Smooth muscle cell (in vitro differentiated cells): Measurements from ENCODE around the gene SEH1L. TPM values are rescaled to one million over a fixed set of nuclear protein-coding genes. Genes with fewer than 3 reads are reported as not detected.

Source experiments
- DNase-seq: peaks from one replicate; lab custom pipeline; 2025; ENCODE audit not compliant: unreplicated experiment; lab: John Stamatoyannopoulos, UW
- H2AFZ ChIP-seq: fragments of 200-600 bp; sonication (generic); 2 replicates; pipeline ENCODE4 v1.6.0; 2016; ENCODE audit warnings: antibody characterized with exemption, low read depth, mild to moderate bottlenecking
- H3F3A ChIP-seq: fragments of 200-600 bp; sonication (generic); 2 replicates; pipeline ENCODE4 v1.6.0; 2017; ENCODE audit warnings: antibody characterized with exemption, low read depth
- H3K27ac ChIP-seq: fragments of 200-600 bp; sonication (generic); 2 replicates; pipeline ENCODE4 v1.5.1; 2016; ENCODE audit warnings: low read depth, mild to moderate bottlenecking
- H3K27me3 ChIP-seq: fragments of 200-600 bp; sonication (generic); 2 replicates; pipeline ENCODE4 v1.6.1; 2016; ENCODE audit warnings: low read depth, mild to moderate bottlenecking
- H3K36me3 ChIP-seq: fragments of 200-600 bp; sonication (generic); 2 replicates; pipeline ENCODE4 v1.5.1; 2016; ENCODE audit warnings: low read depth
- H3K4me1 ChIP-seq: fragments of 200-600 bp; sonication (generic); 2 replicates; pipeline ENCODE4 v1.5.1; 2016; ENCODE audit warnings: low read depth
- H3K4me2 ChIP-seq: fragments of 200-600 bp; sonication (generic); 2 replicates; pipeline ENCODE4 v1.6.0; 2016; ENCODE audit warnings: mild to moderate bottlenecking
- H3K4me3 ChIP-seq: fragments of 200-600 bp; sonication (generic); 2 replicates; pipeline ENCODE4 v1.5.1; 2016; ENCODE audit warnings: mild to moderate bottlenecking
- H3K79me2 ChIP-seq: fragments of 200-600 bp; sonication (generic); 2 replicates; pipeline ENCODE4 v1.6.0; 2016; ENCODE audit warnings: low read depth, mild to moderate bottlenecking
- H3K9ac ChIP-seq: fragments of 200-600 bp; sonication (generic); 2 replicates; pipeline ENCODE4 v1.6.0; 2016; ENCODE audit warnings: low read depth
- H3K9me3 ChIP-seq: fragments of 200-600 bp; sonication (generic); replicated peaks from 2 replicates; pipeline ENCODE4 v1.5.1; 2016; ENCODE audit warnings: low read depth
- H4K20me1 ChIP-seq: fragments of 200-600 bp; sonication (generic); 2 replicates; pipeline ENCODE4 v1.6.0; 2016; ENCODE audit warnings: low read depth
- WGBS: methylation state at CpG from one replicate; pipeline ENCODE4 v1.1.7; 2016; ENCODE audit warnings: low lambda C conversion rate; 5-methylcytosine and 5-hydroxymethylcytosine counted together
- polyA plus RNA-seq: library from polyadenylated mRNA; unstranded; fragments of >200 nt; fragmentation: Nextera tagmentation; extraction: Ambion mirVana; gene quantifications from 2 replicates; pipeline ENCODE4 v1.2.1, GENCODE V29; 2016
- total RNA-seq: library from RNA; depleted of rRNA; stranded (reverse); fragments of >200 nt; gene quantifications from 2 replicates; pipeline ENCODE4 v1.2.3, GENCODE V29; 2014
- TF ChIP-seq, protein P1 (sequence below): fragments of 200-600 bp; sonication (generic); IDR thresholded peaks from 2 replicates; pipeline ENCODE4 v1.5.1; 2017; ENCODE audit warnings: borderline replicate concordance, mild to moderate bottlenecking, antibody characterized with exemption; ENCODE audit not compliant: insufficient read depth, poor library complexity, severe bottlenecking

The SEH1L gene
- total and polyA plus RNA-seq, 2 experiments from 2014 or later = 18.4 to 43.5 TPM

DNA sequence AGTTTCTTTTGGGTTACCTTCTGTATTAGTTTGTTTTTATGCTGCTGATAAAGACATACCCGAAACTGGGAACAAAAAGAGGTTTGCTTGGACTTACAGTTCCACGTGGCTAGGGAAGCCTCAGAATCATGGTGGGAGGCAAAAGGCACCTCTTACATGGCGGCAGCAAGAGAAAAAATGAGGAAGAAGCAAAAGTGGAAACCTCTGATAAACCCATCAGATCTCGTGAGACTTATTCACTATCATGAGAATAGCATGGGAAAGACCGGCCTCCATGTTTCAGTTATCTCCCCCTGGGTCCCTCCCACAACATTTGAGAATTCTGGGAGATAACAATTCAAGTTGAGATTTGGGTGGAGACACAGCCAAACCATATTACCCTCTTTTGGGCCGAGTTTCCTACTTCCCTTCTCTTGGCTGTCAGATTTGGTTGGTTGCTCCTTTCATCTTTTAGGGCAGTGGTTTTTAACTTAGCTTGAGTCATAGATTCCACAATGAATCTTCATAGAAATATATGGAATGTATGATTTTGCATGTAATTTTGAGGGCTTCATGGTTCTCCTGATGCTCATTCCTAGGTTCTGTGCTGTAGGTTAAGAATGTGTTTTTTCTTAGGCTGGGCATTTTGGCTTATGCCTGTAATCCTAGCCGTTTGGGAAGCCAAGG lies 87.6 kb downstream of the SEH1L start:
- TF ChIP-seq, protein P1, sequence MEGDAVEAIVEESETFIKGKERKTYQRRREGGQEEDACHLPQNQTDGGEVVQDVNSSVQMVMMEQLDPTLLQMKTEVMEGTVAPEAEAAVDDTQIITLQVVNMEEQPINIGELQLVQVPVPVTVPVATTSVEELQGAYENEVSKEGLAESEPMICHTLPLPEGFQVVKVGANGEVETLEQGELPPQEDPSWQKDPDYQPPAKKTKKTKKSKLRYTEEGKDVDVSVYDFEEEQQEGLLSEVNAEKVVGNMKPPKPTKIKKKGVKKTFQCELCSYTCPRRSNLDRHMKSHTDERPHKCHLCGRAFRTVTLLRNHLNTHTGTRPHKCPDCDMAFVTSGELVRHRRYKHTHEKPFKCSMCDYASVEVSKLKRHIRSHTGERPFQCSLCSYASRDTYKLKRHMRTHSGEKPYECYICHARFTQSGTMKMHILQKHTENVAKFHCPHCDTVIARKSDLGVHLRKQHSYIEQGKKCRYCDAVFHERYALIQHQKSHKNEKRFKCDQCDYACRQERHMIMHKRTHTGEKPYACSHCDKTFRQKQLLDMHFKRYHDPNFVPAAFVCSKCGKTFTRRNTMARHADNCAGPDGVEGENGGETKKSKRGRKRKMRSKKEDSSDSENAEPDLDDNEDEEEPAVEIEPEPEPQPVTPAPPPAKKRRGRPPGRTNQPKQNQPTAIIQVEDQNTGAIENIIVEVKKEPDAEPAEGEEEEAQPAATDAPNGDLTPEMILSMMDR = no peak
- Histone ChIP-seq H3K79me2 (no peaks in the 10 kb centered on the region), H3K27ac (no peak overlapping the region), H2AFZ (no peak overlapping the region), H3K36me3 (peaks cover 2% of the 10 kb centered on the region), H3K9ac (no peak overlapping the region), H3K4me2 (no peak overlapping the region), H4K20me1 (no peaks in the 10 kb centered on the region), H3K4me3 (no peak overlapping the region), H3F3A (no peaks in the 10 kb centered on the region), H3K9me3 (no peaks in the 10 kb centered on the region), H3K4me1 (no peaks in the 10 kb centered on the region), H3K27me3 (no peaks in the 10 kb centered on the region)
- DNase-seq = no peak
- 93% methylated on average over 7 of the region's 7 CpGs for WGBS

DNA sequence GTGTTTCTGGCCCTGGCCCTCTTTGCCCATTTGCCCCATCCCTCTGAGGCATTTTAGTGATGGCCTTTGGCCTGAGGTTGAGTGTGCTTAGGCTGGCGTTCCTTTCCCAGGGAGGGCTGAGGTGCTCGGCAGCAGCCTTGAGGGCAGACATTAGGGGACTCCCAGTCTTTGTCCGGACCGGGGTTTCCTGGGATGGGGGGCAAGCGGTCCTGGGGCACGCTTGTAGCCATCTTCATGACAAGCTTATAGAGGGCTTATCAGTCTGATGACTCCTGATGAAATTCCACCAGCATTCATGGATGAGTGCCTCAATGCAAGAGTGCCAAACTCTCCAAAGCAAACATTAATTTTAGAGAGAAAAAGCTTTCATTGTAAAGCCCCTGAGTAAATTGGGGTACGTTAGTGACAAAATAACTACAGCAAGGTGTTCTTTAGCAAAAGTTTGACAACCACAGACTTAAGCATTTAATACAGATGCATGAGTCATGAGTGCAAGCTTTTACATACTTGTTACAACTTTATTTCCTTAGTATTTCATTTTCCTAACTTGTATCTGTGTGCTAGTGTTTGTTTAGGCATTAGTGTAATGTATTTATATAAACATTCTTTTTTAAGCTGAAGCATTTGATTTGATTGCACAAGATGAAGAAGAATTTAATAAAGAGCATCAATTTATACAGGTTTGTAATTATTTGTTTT lies 89.0 kb downstream of the SEH1L start:
- DNase-seq = no peak
- H3K4me2 ChIP-seq = no peak overlapping the region
- H3F3A ChIP-seq = no peaks in the 10 kb centered on the region
- TF ChIP-seq, protein P1 = no peak
- 86% methylated on average over 7 of the region's 7 CpGs for WGBS
- no peaks in the 10 kb centered on the region for H3K79me2 ChIP-seq
- no peaks in the 10 kb centered on the region for H3K9me3 ChIP-seq
- no peaks in the 10 kb centered on the region for H3K27me3 ChIP-seq
- H3K4me3 ChIP-seq = no peak overlapping the region
- H4K20me1 ChIP-seq = no peaks in the 10 kb centered on the region
- H3K4me1 ChIP-seq = no peaks in the 10 kb centered on the region
- no peak overlapping the region for H3K9ac ChIP-seq
- H2AFZ ChIP-seq = no peak overlapping the region
- no peak overlapping the region for H3K27ac ChIP-seq
- no peaks in the 10 kb centered on the region for H3K36me3 ChIP-seq

Other genes with a start within 250 kb of the SEH1L start
- 11.7 and 21.2 TPM in 2 replicates for gene CEP76, start 245.3 kb upstream of the SEH1L start, total RNA-seq
- 2.8 and 3.0 TPM in 2 replicates for gene CEP76, start 245.3 kb upstream of the SEH1L start, polyA plus RNA-seq
- 80.1 and 80.4 TPM in 2 replicates for gene PSMG2, start 245.0 kb upstream of the SEH1L start, total RNA-seq
- 67.0 and 71.3 TPM in 2 replicates for gene PSMG2, start 245.0 kb upstream of the SEH1L start, polyA plus RNA-seq
- 23.9 and 48.7 TPM in 2 replicates for gene PTPN2, start 63.8 kb upstream of the SEH1L start, total RNA-seq
- 17.1 and 20.1 TPM in 2 replicates for gene PTPN2, start 63.8 kb upstream of the SEH1L start, polyA plus RNA-seq
- gene CEP192, start 43.4 kb downstream of the SEH1L start, total RNA-seq = 22.2 and 24.3 TPM in 2 replicates
- 4.1 and 7.0 TPM in 2 replicates for gene CEP192, start 43.4 kb downstream of the SEH1L start, polyA plus RNA-seq